ENCODE measurements around the gene HEATR5A.

DNA sequence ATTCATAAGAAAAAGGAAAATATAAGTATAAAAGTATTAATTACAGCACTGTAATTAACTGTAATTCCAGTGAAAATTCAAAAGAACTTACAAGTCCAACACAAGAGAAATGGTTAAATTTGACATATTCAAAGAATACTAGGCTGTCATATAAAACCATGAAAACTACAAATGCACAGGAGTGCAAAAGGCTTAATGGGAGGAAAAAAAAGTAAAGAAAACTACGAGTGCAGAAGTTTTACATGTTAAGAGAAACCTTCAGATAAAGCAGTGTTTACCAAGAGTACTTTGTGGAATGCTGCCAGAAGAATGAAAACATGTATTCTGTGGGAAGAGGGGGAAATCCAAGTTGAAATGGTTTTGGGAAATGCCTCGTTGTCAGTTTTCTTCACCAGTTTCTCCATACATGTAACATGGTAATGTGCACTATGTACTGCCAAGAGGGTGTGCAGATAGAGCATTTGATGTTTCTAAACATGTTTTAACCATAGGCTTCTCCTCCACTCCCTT lies 9.1 kb downstream of the HEATR5A start:
- TF ChIP-seq, protein P1, sequence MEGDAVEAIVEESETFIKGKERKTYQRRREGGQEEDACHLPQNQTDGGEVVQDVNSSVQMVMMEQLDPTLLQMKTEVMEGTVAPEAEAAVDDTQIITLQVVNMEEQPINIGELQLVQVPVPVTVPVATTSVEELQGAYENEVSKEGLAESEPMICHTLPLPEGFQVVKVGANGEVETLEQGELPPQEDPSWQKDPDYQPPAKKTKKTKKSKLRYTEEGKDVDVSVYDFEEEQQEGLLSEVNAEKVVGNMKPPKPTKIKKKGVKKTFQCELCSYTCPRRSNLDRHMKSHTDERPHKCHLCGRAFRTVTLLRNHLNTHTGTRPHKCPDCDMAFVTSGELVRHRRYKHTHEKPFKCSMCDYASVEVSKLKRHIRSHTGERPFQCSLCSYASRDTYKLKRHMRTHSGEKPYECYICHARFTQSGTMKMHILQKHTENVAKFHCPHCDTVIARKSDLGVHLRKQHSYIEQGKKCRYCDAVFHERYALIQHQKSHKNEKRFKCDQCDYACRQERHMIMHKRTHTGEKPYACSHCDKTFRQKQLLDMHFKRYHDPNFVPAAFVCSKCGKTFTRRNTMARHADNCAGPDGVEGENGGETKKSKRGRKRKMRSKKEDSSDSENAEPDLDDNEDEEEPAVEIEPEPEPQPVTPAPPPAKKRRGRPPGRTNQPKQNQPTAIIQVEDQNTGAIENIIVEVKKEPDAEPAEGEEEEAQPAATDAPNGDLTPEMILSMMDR (conservative IDR thresholded peaks at IDR 0.05; ENCODE audit: low read depth, low read length), result no peak
- TF ChIP-seq EZH2 (IDR thresholded peaks at IDR 0.05; ENCODE audit: low read length, unreplicated experiment), result no peak
- no peak for TF ChIP-seq EZH2phosphoT487 (IDR thresholded peaks at IDR 0.05; ENCODE audit: borderline replicate concordance, low read length)

Data from PC-3 (cell line).